Sigmoid colon (tissue), 7 donors: ENCODE data around the gene FRRS1L. TPM values are rescaled to one million over a fixed set of nuclear protein-coding genes. Genes with fewer than 3 reads are reported as not detected.

Source experiments
- DNase-seq: peaks from one replicate; pipeline ENCODE4 v3.0.0-alpha.2; 2019
- H3K27ac ChIP-seq, 4 donors: fragments of 200-600 bp; sonication (generic); one replicate each; pipeline ENCODE4 v1.5.1; 2016 to 2019; ENCODE audit warnings: mild to moderate bottlenecking in 1 of 4
- H3K27me3 ChIP-seq, 3 donors: fragments of 200-600 bp; sonication (generic); one replicate each; pipeline ENCODE4 v1.5.1; 2019; ENCODE audit warnings: mild to moderate bottlenecking in 1 of 3
- H3K36me3 ChIP-seq, 4 donors: fragments of 200-600 bp; sonication (generic); one replicate each; pipeline ENCODE4 v1.5.1; 2016 to 2019
- H3K4me1 ChIP-seq, 4 donors: fragments of 200-600 bp; sonication (generic); one replicate each; pipeline ENCODE4 v1.5.1; 2017 to 2019
- H3K4me3 ChIP-seq, 4 donors: fragments of 200-600 bp; sonication (generic); one replicate each; pipeline ENCODE4 v1.5.1; 2017 to 2019; ENCODE audit warnings: mild to moderate bottlenecking in 2 of 4, moderate library complexity in 1 of 4
- H3K9me3 ChIP-seq, 4 donors: fragments of 200-600 bp in 3 of 4; sonication (generic) in 3 of 4; one replicate each; pipeline versions ENCODE4 v1.5.1 to v1.6.1; 2013 to 2019
- EP300 ChIP-seq, 4 donors: sonication (generic); formaldehyde crosslinking; IDR thresholded peaks; one replicate each; pipeline ENCODE4 v1.6.1; 2017; ENCODE audit warnings: antibody characterized with exemption in 4 of 4
- POLR2A ChIP-seq, 2 donors: fragments of 450-650 bp; IDR thresholded peaks; one replicate each; pipeline ENCODE4 v1.6.1; 2016; ENCODE audit warnings: antibody characterized with exemption in 2 of 2, mild to moderate bottlenecking in 2 of 2, moderate library complexity in 2 of 2
- POLR2AphosphoS5 ChIP-seq, 4 donors: sonication (generic); formaldehyde crosslinking; IDR thresholded peaks; one replicate each; pipeline ENCODE4 v1.6.1; 2017; ENCODE audit warnings: antibody characterized with exemption in 4 of 4
- WGBS, 2 donors: extraction: QIAGEN DNeasy Blood & Tissue Kit; methylation state at CpG; one replicate each; pipeline ENCODE4 v1.1.7; 2013; 5-methylcytosine and 5-hydroxymethylcytosine counted together
- intact Hi-C: fragments of 100-400 bp; cut with DNase I; formaldehyde crosslinking; loops from one replicate; pipeline ENCODE4 v1.15.1; 2023
- polyA plus RNA-seq, 3 donors: library from polyadenylated mRNA; stranded (reverse); fragments of 200-250 nt; gene quantifications; one replicate each; pipeline ENCODE4 v1.2.3, GENCODE V29; 2013
- total RNA-seq, 4 donors: library from RNA; depleted of rRNA; stranded (reverse); fragments of >200 nt; gene quantifications; one replicate each; pipeline ENCODE4 v1.1.0, GENCODE V29; 2016
- TF ChIP-seq, protein P1 (sequence below), 4 experiments: fragments of 450-650 bp in 3 of 4; fragments of 200-600 bp in 1 of 4; IDR thresholded peaks; one replicate each; pipeline ENCODE4 v1.5.1; 2016 to 2019; ENCODE audit warnings: antibody characterized with exemption in 4 of 4, mild to moderate bottlenecking in 3 of 4, moderate library complexity in 2 of 4
- donor health status: healthy with polysubstance abuse.
- donor health status: Bipolar disorder and iron deficiency.
- donor health status: healthy.

The FRRS1L gene
- total and polyA plus RNA-seq, 7 donors: 0.23 to 4.5 (median 2.8) TPM; not detected in 1

DNA sequence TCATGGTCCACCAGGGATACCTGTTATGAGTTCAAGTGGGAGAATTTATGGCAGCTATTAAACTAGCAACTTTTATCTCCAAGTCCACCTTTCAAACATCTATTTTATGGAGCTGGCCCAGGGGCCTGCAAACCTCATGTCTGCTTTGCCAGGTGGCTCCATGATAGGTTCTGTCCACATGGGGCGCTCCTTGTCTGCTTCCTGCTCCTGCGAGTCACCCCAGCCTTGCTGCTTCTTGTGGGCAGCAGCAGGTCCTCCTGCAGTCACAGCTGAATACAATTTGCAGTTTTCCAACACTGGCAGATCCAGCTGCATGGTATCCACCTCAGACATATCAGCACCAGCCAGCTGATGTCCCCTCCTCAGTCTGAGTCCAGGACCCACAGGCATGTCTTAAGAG lies 39.6 kb upstream of the FRRS1L start:
- no peak for TF ChIP-seq POLR2AphosphoS5 (IDR thresholded peaks at IDR 0.05)
- TF ChIP-seq EP300 (IDR thresholded peaks at IDR 0.05): no peak
- TF ChIP-seq, protein P1, sequence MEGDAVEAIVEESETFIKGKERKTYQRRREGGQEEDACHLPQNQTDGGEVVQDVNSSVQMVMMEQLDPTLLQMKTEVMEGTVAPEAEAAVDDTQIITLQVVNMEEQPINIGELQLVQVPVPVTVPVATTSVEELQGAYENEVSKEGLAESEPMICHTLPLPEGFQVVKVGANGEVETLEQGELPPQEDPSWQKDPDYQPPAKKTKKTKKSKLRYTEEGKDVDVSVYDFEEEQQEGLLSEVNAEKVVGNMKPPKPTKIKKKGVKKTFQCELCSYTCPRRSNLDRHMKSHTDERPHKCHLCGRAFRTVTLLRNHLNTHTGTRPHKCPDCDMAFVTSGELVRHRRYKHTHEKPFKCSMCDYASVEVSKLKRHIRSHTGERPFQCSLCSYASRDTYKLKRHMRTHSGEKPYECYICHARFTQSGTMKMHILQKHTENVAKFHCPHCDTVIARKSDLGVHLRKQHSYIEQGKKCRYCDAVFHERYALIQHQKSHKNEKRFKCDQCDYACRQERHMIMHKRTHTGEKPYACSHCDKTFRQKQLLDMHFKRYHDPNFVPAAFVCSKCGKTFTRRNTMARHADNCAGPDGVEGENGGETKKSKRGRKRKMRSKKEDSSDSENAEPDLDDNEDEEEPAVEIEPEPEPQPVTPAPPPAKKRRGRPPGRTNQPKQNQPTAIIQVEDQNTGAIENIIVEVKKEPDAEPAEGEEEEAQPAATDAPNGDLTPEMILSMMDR (IDR thresholded peaks at IDR 0.05): no peak
- no peak for TF ChIP-seq POLR2A (IDR thresholded peaks at IDR 0.05)
- Histone ChIP-seq H3K36me3 (no peaks in the 10 kb centered on the region), H3K4me3 (no peak overlapping the region), H3K9me3 (no peaks in the 10 kb centered on the region), H3K27me3 (no peaks in the 10 kb centered on the region), H3K27ac (no peak overlapping the region), H3K4me1 (no peaks in the 10 kb centered on the region)
- WGBS, 2 donors: 80 to 81% methylated on average over 2 of the region's 2 CpGs
- no peak for DNase-seq
- intact Hi-C loops: no loop called here

DNA sequence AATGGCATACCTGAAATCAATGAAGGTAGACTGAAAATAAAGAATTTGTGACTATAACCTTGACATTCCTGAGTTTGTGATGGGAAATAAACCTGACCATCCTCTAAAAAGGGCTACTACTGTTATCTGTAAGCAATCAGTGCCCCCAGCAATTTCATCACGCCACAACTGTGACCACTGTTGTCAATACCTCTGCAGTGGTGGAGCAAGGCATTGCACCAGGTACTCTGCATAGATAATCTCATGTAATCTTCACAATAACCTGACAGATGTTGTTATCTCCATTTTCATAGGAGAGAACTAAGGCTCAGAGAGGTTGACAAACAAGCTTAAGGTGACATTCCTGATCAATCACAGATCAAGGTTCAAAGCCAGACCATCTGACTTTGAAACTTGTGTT lies 38.5 kb upstream of the FRRS1L start:
- TF ChIP-seq POLR2A (IDR thresholded peaks at IDR 0.05) (no peak), POLR2AphosphoS5 (IDR thresholded peaks at IDR 0.05) (no peak), EP300 (IDR thresholded peaks at IDR 0.05) (no peak)
- TF ChIP-seq, protein P1 (IDR thresholded peaks at IDR 0.05): no peak
- no peak overlapping the region for H3K4me3 ChIP-seq
- H3K9me3 ChIP-seq: no peaks in the 10 kb centered on the region
- no peak overlapping the region for H3K27ac ChIP-seq
- WGBS, 2 donors: 77 to 79% methylated on average over 1 of the region's 1 CpG
- H3K27me3 ChIP-seq: no peaks in the 10 kb centered on the region
- H3K4me1 ChIP-seq: no peaks in the 10 kb centered on the region
- intact Hi-C loops: no loop called here
- H3K36me3 ChIP-seq: no peaks in the 10 kb centered on the region
- DNase-seq: no peak

DNA sequence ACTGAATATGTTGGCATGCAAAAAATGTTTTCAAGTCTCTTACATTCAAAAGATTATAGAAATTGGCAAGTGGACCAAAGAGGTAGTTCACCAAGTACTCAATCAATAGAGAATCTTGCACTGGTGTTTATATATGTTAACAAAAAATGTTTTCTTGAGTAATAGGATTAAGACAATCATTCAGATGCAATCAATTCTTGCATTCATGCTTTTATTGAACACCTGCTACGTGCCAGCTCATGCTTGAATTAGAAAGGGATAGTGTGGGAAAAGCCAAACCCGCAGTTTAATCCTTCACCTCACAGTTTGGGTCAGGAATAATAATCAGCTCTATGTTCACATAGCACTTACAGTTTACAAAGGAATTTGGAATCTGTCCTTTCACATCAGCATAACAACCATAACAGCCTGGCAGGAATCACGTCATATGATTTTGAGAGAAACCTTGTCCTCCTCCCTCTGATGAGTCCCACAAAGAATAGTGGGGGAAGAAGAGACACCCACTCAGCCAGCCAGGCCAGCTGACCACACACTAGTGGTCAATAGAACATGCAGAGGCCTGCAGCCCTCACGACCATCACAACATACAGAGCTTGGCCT lies 36.8 kb upstream of the FRRS1L start:
- intact Hi-C loops: no loop called here
- Histone ChIP-seq H3K27ac (no peak overlapping the region), H3K27me3 (no peaks in the 10 kb centered on the region), H3K4me3 (no peak overlapping the region), H3K9me3 (no peaks in the 10 kb centered on the region), H3K36me3 (no peaks in the 10 kb centered on the region), H3K4me1 (no peaks in the 10 kb centered on the region)
- TF ChIP-seq POLR2A (IDR thresholded peaks at IDR 0.05) (no peak), POLR2AphosphoS5 (IDR thresholded peaks at IDR 0.05) (no peak), EP300 (IDR thresholded peaks at IDR 0.05) (no peak)
- TF ChIP-seq, protein P1 (IDR thresholded peaks at IDR 0.05): no peak
- no peak for DNase-seq
- 83 to 85% methylated on average over 4 of the region's 4 CpGs for WGBS, 2 donors

DNA sequence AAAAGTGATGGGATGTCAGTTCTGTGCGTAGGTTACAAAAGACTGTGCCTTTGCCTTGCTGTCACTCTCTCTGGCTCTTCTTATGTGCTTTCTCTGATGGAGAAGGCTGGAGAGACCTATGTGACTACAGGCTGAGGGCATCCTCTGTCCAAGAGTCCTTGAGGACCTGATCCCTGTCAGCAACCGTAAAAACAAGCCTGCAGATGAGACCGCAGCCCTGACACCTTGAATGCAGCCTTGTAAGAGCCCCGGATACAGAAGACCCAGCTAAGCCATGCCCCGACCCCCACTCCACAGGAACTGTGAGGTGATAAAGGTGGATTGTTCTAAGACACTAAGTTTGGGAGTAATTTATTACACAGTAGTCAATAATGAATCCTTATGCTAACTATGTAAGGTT lies 32.6 kb upstream of the FRRS1L start:
- no peaks in the 10 kb centered on the region for H3K9me3 ChIP-seq
- no peaks in the 10 kb centered on the region for H3K4me1 ChIP-seq
- H3K36me3 ChIP-seq: no peaks in the 10 kb centered on the region
- H3K4me3 ChIP-seq: no peak overlapping the region
- H3K27ac ChIP-seq: no peak overlapping the region
- WGBS, 2 donors: 83 to 89% methylated on average over 5 of the region's 5 CpGs
- intact Hi-C loops: no loop called here
- no peak for DNase-seq
- no peaks in the 10 kb centered on the region for H3K27me3 ChIP-seq
- no peak for TF ChIP-seq EP300 (IDR thresholded peaks at IDR 0.05)
- TF ChIP-seq POLR2A (IDR thresholded peaks at IDR 0.05): no peak
- no peak for TF ChIP-seq POLR2AphosphoS5 (IDR thresholded peaks at IDR 0.05)
- TF ChIP-seq, protein P1 (IDR thresholded peaks at IDR 0.05): no peak
